ENCODE measurements around the gene PSTPIP1.

Gene PSTPIP1

GRCh38 chr15:76974456-76975036, 20.4 kb upstream of the PSTPIP1 start:
- no peaks in the 10 kb centered on the region for H3K36me3 ChIP-seq
- peaks cover 22% of the 10 kb centered on the region in 2 experiments for H3K4me1 ChIP-seq (ENCODE audit: control insufficient read depth in 1 of 2, insufficient read depth in 1 of 2, low read depth in 1 of 2, low read length in 1 of 2)
- TF ChIP-seq CTCF (IDR thresholded peaks at IDR 0.05) = no peak
- no peak overlapping the region for H3K27ac ChIP-seq
- H3K9me3 ChIP-seq = no peaks in the 10 kb centered on the region
- no peak overlapping the region for H3K4me3 ChIP-seq (ENCODE audit: low read depth in 1 of 2, low read length in 1 of 2)
- no peaks in the 10 kb centered on the region for H3K27me3 ChIP-seq

- H3K27ac ChIP-seq = peak overlapping the region; percentile 84
- H3K9me3 ChIP-seq = no peaks in the 10 kb centered on the region
- H3K4me1 ChIP-seq (ENCODE audit: control insufficient read depth in 1 of 2, insufficient read depth in 1 of 2, low read depth in 1 of 2, low read length in 1 of 2) = peaks cover 22% of the 10 kb centered on the region in 2 experiments
- no peaks in the 10 kb centered on the region for H3K27me3 ChIP-seq
- no peaks in the 10 kb centered on the region for H3K36me3 ChIP-seq
- peak overlapping the region; percentile 6 to 8 for H3K4me3 ChIP-seq (ENCODE audit: low read depth in 1 of 2, low read length in 1 of 2)
- no peak for TF ChIP-seq CTCF (IDR thresholded peaks at IDR 0.05)
These were observed 18.8 kb upstream of the PSTPIP1 start for GRCh38 chr15:76976141-76976540.

- Histone ChIP-seq H3K36me3 (no peaks in the 10 kb centered on the region), H3K9me3 (no peaks in the 10 kb centered on the region), H3K27ac (peak overlapping the region; percentile 84), H3K27me3 (no peaks in the 10 kb centered on the region), H3K4me1 (ENCODE audit: control insufficient read depth in 1 of 2, insufficient read depth in 1 of 2, low read depth in 1 of 2, low read length in 1 of 2) (peaks cover 24% of the 10 kb centered on the region in 2 experiments), H3K4me3 (ENCODE audit: low read depth in 1 of 2, low read length in 1 of 2) (peak overlapping the region; percentile 6 to 8)
- TF ChIP-seq CTCF (IDR thresholded peaks at IDR 0.05) = no peak
These were observed 18.2 kb upstream of the PSTPIP1 start for GRCh38 chr15:76976572-76977270.

- TF ChIP-seq CTCF (IDR thresholded peaks at IDR 0.05) = no peak
- H3K4me3 ChIP-seq (ENCODE audit: low read depth in 1 of 2, low read length in 1 of 2) = no peak overlapping the region
- no peaks in the 10 kb centered on the region for H3K27me3 ChIP-seq
- H3K27ac ChIP-seq = no peak overlapping the region
- H3K9me3 ChIP-seq = no peaks in the 10 kb centered on the region
- H3K36me3 ChIP-seq = no peaks in the 10 kb centered on the region
- H3K4me1 ChIP-seq (ENCODE audit: control insufficient read depth in 1 of 2, insufficient read depth in 1 of 2, low read depth in 1 of 2, low read length in 1 of 2) = peaks cover 38 to 40% of the 10 kb centered on the region in 2 experiments
These were observed 16.2 kb upstream of the PSTPIP1 start for GRCh38 chr15:76978522-76979330.

GRCh38 chr15:76979331-76979925, 15.5 kb upstream of the PSTPIP1 start:
- H3K4me1 ChIP-seq (ENCODE audit: control insufficient read depth in 1 of 2, insufficient read depth in 1 of 2, low read depth in 1 of 2, low read length in 1 of 2) = peaks cover 43 to 44% of the 10 kb centered on the region in 2 experiments
- no peak for TF ChIP-seq CTCF (IDR thresholded peaks at IDR 0.05)
- H3K4me3 ChIP-seq (ENCODE audit: low read depth in 1 of 2, low read length in 1 of 2) = no peak overlapping the region
- H3K27ac ChIP-seq = no peak overlapping the region
- no peaks in the 10 kb centered on the region for H3K27me3 ChIP-seq
- H3K36me3 ChIP-seq = no peaks in the 10 kb centered on the region
- H3K9me3 ChIP-seq = no peaks in the 10 kb centered on the region
